MM.1S (cell line): ENCODE measurements around the gene NPW.
A peak's percentile ranks its signal among the peaks of the same experiment; 100 is the strongest.

ENCODE experiments used
- DNase-seq: peaks from one replicate; pipeline ENCODE4 v3.0.0-alpha.2; 2015
- H2AFZ ChIP-seq: fragments of 300-600 bp; sonication (generic); 2 replicates; pipeline ENCODE4 v1.6.0; 2016; ENCODE audit warnings: antibody characterized with exemption, low read length
- H3F3A ChIP-seq: fragments of 300-600 bp; sonication (generic); 2 replicates; pipeline ENCODE4 v1.6.1; 2016; ENCODE audit warnings: mild to moderate bottlenecking, antibody characterized with exemption, low read length, moderate library complexity, mixed read lengths; ENCODE audit not compliant: insufficient read depth
- H3K27ac ChIP-seq: fragments of 300-600 bp; sonication (generic); 2 replicates; pipeline ENCODE4 v1.5.1; 2016; ENCODE audit warnings: mild to moderate bottlenecking, low read length
- H3K27me3 ChIP-seq: fragments of 300-600 bp; sonication (generic); replicated peaks from 2 replicates; pipeline ENCODE4 v1.6.0; 2016; ENCODE audit warnings: low read length; ENCODE audit not compliant: insufficient read depth
- H3K36me3 ChIP-seq: fragments of 300-600 bp; sonication (generic); replicated peaks from 2 replicates; pipeline ENCODE4 v1.6.1; 2016; ENCODE audit warnings: mild to moderate bottlenecking, low read length, mixed read lengths; ENCODE audit not compliant: insufficient read depth
- H3K4me1 ChIP-seq: fragments of 300-600 bp; sonication (generic); 2 replicates; pipeline ENCODE4 v1.6.1; 2016; ENCODE audit warnings: low read length, mixed read lengths
- H3K4me2 ChIP-seq: fragments of 300-600 bp; sonication (generic); 2 replicates; pipeline ENCODE4 v1.6.0; 2016; ENCODE audit warnings: low read depth, low read length
- H3K4me3 ChIP-seq: fragments of 300-600 bp; sonication (generic); 2 replicates; pipeline ENCODE4 v1.5.1; 2016; ENCODE audit warnings: low read length, mixed read lengths
- H3K79me2 ChIP-seq: fragments of 300-600 bp; sonication (generic); 2 replicates; pipeline ENCODE4 v1.6.1; 2016; ENCODE audit warnings: mixed run types, low read length, mixed read lengths
- H3K9ac ChIP-seq: fragments of 300-600 bp; sonication (generic); 2 replicates; pipeline ENCODE4 v1.6.1; 2016; ENCODE audit warnings: low read length, mixed read lengths
- H3K9me2 ChIP-seq: fragments of 300-600 bp; sonication (generic); replicated peaks from 2 replicates; pipeline ENCODE4 v1.6.1; 2016; ENCODE audit warnings: mild to moderate bottlenecking, low read length, mixed read lengths; ENCODE audit not compliant: insufficient read depth
- H3K9me3 ChIP-seq: fragments of 300-600 bp; sonication (generic); replicated peaks from 2 replicates; pipeline ENCODE4 v1.6.1; 2016; ENCODE audit warnings: mild to moderate bottlenecking, low read length, mixed read lengths; ENCODE audit not compliant: insufficient read depth
- H4K20me1 ChIP-seq: fragments of 300-600 bp; sonication (generic); 2 replicates; pipeline ENCODE4 v1.6.1; 2016; ENCODE audit warnings: mild to moderate bottlenecking, low read length, moderate library complexity, mixed read lengths; ENCODE audit not compliant: insufficient read depth
- CTCF ChIP-seq: fragments of 300-600 bp; sonication (generic); IDR thresholded peaks from 2 replicates; pipeline ENCODE4 v1.5.1; 2016; ENCODE audit warnings: antibody characterized with exemption, low read length, mixed read lengths
- EZH2 ChIP-seq: fragments of 300-600 bp; sonication (generic); optimal IDR thresholded peaks from 2 replicates; pipeline ENCODE3; 2017; ENCODE audit warnings: low read depth, mild to moderate bottlenecking, antibody characterized with exemption, low read length, mixed read lengths
- EZH2phosphoT487 ChIP-seq: fragments of 300-600 bp; sonication (generic); IDR thresholded peaks from 2 replicates; pipeline ENCODE4 v1.6.1; 2018; ENCODE audit warnings: antibody characterized with exemption, low read length

NPW gene

GRCh38 chr16:1991588-1991947 lies 28.0 kb upstream of the NPW start:
- peaks cover 13% of the 10 kb centered on the region for H3F3A ChIP-seq
- H3K9ac ChIP-seq, result no peak overlapping the region
- peaks cover 16% of the 10 kb centered on the region for H3K4me1 ChIP-seq
- no peaks in the 10 kb centered on the region for H4K20me1 ChIP-seq
- H3K79me2 ChIP-seq, result no peaks in the 10 kb centered on the region
- H3K9me3 ChIP-seq, result no peaks in the 10 kb centered on the region
- H3K27ac ChIP-seq, result no peak overlapping the region
- peaks cover 8% of the 10 kb centered on the region for H3K27me3 ChIP-seq
- H3K36me3 ChIP-seq, result 0 out of 2 replicates have a peak, but pooled peaks cover under 1% of the 10 kb centered on the region
- H3K9me2 ChIP-seq, result no peaks in the 10 kb centered on the region
- peak overlapping the region; percentile 66 for H3K4me2 ChIP-seq
- H2AFZ ChIP-seq, result peak overlapping the region; percentile 69
- no peak for TF ChIP-seq EZH2phosphoT487
- no peak for TF ChIP-seq CTCF
- DNase-seq, result no peak
- H3K4me3 ChIP-seq, result peak overlapping the region; percentile 31; the same call in 1 of the 2 replicates

GRCh38 chr16:1991948-1992703 lies 27.5 kb upstream of the NPW start:
- no peak for TF ChIP-seq EZH2phosphoT487
- no peak for TF ChIP-seq CTCF
- TF ChIP-seq EZH2, result no peak

GRCh38 chr16:1992704-1993317 lies 26.8 kb upstream of the NPW start:
- H3K9ac ChIP-seq, result no peak overlapping the region
- H2AFZ ChIP-seq, result no peak overlapping the region
- no peak overlapping the region for H3K4me3 ChIP-seq
- peaks cover 8% of the 10 kb centered on the region for H3K27me3 ChIP-seq
- TF ChIP-seq EZH2phosphoT487, result no peak
- TF ChIP-seq CTCF, result no peak
- no peak for TF ChIP-seq EZH2
- no peaks in the 10 kb centered on the region for H4K20me1 ChIP-seq
- H3F3A ChIP-seq, result peaks cover 13% of the 10 kb centered on the region
- DNase-seq, result no peak
- peaks cover 16% of the 10 kb centered on the region for H3K4me1 ChIP-seq
- H3K9me3 ChIP-seq, result no peaks in the 10 kb centered on the region
- no peaks in the 10 kb centered on the region for H3K79me2 ChIP-seq
- H3K27ac ChIP-seq, result no peak overlapping the region
- H3K9me2 ChIP-seq, result no peaks in the 10 kb centered on the region
- no peaks in the 10 kb centered on the region for H3K36me3 ChIP-seq
- no peak overlapping the region for H3K4me2 ChIP-seq

More at GRCh38 chr16:1991948-1992703, 27.5 kb upstream of the NPW start:
- no peaks in the 10 kb centered on the region for H4K20me1 ChIP-seq
- peaks cover 16% of the 10 kb centered on the region for H3K4me1 ChIP-seq
- no peaks in the 10 kb centered on the region for H3K36me3 ChIP-seq
- H2AFZ ChIP-seq, result peak overlapping the region; percentile 69
- peaks cover 13% of the 10 kb centered on the region for H3F3A ChIP-seq
- peak overlapping the region; percentile 31; the same call in 1 of the 2 replicates for H3K4me3 ChIP-seq
- no peaks in the 10 kb centered on the region for H3K9me3 ChIP-seq
- no peaks in the 10 kb centered on the region for H3K79me2 ChIP-seq
- H3K9ac ChIP-seq, result no peak overlapping the region
- H3K27ac ChIP-seq, result no peak overlapping the region
- H3K27me3 ChIP-seq, result peaks cover 8% of the 10 kb centered on the region
- H3K4me2 ChIP-seq, result peak overlapping the region; percentile 66
- H3K9me2 ChIP-seq, result no peaks in the 10 kb centered on the region
- DNase-seq, result peak; percentile 94
